ENCODE data around the gene PNLIPRP2.

PNLIPRP2 gene

GRCh38 chr10:116613471-116613870 lies 7.3 kb upstream of the PNLIPRP2 start:
- DNase-seq = no peak

GRCh38 chr10:116614796-116615195 lies 6.0 kb upstream of the PNLIPRP2 start:
- DNase-seq = no peak

DNA sequence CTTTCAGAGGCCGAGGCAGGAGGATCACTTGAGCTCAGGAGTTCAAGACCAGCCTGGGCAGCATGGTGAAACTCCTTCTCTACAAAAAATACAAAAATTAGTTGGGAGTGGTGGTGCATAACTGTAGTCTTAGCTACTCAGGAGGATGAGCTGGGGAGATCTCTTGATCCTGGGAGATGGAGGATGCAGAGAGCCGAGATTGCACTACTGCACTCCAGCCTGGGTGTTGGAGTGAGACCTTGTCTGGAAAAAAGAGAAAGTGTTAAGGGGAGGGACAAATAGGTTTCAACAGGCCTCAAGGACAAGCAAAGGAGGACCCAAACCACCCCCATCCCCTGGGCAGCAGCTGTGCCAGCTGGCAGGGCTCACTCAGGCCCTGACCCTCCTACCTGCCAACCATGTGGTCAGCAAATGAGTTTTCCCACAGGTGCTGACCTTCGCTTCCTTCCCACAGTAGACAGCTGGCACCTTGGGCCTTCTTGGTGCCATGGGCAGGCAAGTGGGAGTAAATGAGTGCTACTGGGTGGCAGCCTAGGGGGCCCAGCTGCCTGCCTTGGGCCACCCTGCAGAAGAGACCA lies 5.5 kb upstream of the PNLIPRP2 start:
- no peak for DNase-seq

- no peak for DNase-seq
Measured at GRCh38 chr10:116621476-116621875, 723 bp downstream of the PNLIPRP2 start.

DNA sequence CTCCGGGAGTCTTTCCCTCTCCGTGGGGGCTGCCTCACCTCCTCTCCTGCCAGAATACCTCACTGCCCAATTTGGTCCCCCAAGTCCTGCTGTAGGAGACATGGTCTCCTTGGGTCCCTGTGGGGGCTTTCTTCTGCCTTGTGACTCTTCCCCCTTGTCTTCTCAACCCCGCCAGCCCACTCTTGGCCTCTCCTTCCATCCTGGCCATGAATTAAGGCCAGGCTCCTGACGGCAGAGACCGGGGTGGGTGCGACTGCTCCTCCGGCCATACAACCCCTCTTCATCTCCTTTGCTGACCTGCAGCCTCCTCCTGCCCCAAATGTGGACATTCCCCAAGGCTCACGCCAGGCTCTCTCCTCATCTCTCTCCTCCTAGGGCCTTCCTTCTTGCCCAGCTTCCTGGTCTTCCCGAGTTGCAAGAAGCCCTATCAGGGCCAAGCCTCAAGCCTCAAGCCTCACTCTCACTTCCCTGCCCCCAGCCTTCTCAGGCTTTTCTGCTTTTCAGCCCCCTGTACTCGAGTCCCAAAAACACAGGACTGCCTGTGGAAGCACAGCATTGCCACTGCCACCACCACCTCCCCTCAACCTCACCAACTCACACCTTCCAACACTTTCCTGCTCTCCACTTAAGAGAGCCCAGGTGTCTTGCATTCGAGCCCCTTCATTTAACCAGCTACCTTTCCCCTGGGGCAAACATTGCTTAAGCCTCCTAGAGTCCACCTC lies 1.3 kb downstream of the PNLIPRP2 start:
- DNase-seq = no peak

DNA sequence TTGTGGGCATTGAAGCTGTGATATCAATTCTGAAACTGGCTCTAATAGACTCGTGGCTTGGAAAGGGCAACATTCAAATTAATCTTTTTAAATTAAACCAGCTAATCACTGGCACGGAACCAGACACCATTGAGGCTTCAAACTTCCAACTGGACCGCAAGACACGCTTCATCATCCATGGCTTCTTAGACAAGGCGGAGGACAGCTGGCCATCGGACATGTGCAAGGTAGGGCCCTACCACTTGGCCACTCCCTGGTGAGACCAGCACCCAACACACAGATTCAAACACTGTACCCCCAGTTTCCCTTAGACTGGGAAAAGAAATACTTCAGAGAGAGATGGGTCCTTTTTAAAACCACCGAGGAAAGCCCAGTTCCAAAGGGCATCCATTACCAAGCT lies 5.1 kb downstream of the PNLIPRP2 start:
- no peak for DNase-seq

- DNase-seq = no peak
Measured at GRCh38 chr10:116626815-116627214, 6.1 kb downstream of the PNLIPRP2 start.

GRCh38 chr10:116627386-116627933 lies 6.7 kb downstream of the PNLIPRP2 start:
- no peak for DNase-seq

DNA sequence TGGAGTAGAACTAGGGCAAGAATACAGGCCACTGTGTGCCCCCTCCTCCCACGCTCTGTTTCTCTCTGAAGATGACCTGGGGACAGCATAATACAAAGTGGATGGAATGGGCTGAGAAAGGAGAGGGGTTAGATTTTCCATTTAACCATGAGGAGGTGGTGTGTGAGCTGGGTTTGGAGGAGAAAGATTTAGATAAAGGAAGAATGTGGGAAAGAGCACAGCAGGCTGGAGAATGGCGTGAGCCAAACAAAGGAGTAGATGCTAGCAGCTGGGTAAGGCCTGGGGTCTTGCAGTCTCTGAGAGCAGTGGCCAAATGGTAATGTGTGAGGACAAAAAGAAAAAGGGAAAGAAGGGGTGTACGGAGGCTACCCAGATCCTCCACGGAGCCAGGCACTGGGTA lies 8.6 kb downstream of the PNLIPRP2 start:
- no peak for DNase-seq

DNA sequence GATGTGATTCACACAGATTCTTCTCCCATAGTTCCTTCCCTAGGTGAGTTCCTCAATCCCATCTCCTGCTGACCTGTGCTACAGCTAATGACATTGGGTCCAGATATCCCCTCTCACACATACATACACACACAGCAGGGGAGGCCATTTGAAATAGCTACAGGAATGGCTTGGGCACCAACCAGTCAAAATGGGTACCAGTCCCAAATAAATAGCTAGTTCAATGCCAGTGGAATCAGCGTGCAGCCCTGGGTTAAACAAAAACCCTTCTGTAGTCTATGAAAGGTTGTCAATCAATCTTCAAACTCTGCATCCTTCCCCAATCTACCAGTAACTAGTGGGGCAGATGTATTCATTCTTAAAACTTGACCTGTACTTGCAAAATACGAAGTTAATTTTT lies 9.3 kb downstream of the PNLIPRP2 start:
- DNase-seq = no peak

GRCh38 chr10:116631871-116632295 lies 11.1 kb downstream of the PNLIPRP2 start:
- no peak for DNase-seq

GRCh38 chr10:116632596-116633215 lies 12.0 kb downstream of the PNLIPRP2 start:
- DNase-seq = no peak

- no peak for DNase-seq
Measured at GRCh38 chr10:116633216-116633600, 12.5 kb downstream of the PNLIPRP2 start.

- DNase-seq = no peak
Measured at GRCh38 chr10:116634126-116634975, 13.6 kb downstream of the PNLIPRP2 start.

- no peak for DNase-seq
Measured at GRCh38 chr10:116636385-116636784, 15.6 kb downstream of the PNLIPRP2 start.

GRCh38 chr10:116636976-116637375 lies 16.2 kb downstream of the PNLIPRP2 start:
- no peak for DNase-seq

- no peak for DNase-seq
Measured at GRCh38 chr10:116637830-116638229, 17.1 kb downstream of the PNLIPRP2 start.

GRCh38 chr10:116646502-116646901 lies 25.7 kb downstream of the PNLIPRP2 start:
- no peak for DNase-seq

DNA sequence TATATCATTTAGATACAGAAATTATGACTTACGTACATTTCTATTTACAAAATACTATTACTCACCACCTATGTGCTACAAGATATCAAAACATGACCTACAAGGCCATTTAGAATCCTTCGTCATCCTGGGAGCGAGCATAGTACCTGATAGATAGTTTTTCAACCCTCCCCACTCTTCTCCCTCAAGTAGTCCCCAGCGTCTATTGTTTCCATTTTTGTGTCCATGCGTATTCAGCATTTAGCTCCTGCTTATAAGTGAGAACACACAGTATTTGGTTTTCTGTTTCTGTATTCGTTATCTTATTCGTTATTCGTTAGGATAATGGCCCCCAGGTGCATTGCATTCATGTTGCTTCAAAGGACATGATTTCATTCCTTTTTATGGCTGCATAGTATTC lies 28.1 kb downstream of the PNLIPRP2 start:
- no peak for DNase-seq

- DNase-seq = no peak
Measured at GRCh38 chr10:116653885-116654284, 33.1 kb downstream of the PNLIPRP2 start.

DNA sequence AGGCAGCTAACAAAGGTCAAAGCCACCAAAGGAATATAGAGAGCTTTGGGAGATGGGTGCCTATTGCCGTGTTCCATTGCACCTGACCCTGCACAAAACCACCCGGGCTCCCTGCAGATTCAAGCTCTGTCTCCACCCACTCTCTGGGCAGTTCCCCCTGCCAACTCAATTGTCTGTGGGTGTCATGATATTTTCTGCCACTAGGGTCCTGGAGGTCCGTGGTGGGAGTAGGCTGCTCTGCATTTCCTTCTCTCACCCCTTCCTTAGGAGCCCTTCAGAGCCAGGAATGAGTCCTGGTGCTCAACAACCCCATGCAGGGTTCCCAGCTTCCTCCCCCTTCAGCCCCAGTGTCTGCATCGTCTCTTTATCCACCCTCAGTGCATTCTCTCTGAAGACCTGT lies 34.1 kb downstream of the PNLIPRP2 start:
- DNase-seq = no peak

- DNase-seq = no peak
Measured at GRCh38 chr10:116655568-116655967, 34.8 kb downstream of the PNLIPRP2 start.

GRCh38 chr10:116656044-116656443 lies 35.3 kb downstream of the PNLIPRP2 start:
- DNase-seq = no peak
